ENCODE measurements around the gene KIF5A.
"Not testable (repeated sequence)": the region's sequence is repeated elsewhere in the genome, so short reads cannot be mapped to it uniquely, and the experiment has no call there.

Gene KIF5A

DNA sequence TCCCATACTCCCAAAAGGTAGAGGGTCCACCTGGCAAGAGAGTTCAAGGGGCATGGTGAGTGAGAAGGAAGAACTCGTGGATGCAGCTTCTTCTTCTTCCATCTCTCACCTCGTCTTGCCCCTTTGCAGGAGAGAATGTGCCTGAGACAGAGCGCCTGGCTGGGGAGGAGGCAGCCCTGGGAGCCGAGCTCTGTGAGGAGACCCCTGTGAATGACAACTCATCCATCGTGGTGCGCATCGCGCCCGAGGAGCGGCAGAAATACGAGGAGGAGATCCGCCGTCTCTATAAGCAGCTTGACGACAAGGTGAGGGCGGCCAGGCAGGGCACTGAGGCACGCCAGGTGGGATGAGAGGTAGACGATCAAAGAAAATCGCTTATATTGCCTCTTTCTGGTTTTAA, 20.0 kb downstream of the KIF5A start:
- Histone ChIP-seq H3K9ac (ENCODE audit: low read length) (no peak overlapping the region), H3K9me3 (ENCODE audit: control insufficient read depth, low read length) (no peaks in the 10 kb centered on the region), H3K4me1 (ENCODE audit: control insufficient read depth, insufficient read depth, low read length) (no peaks in the 10 kb centered on the region), H3K27me3 (replicated peaks; ENCODE audit: control insufficient read depth, insufficient read depth, low read length) (peaks cover 41% of the 10 kb centered on the region), H3K4me3 (ENCODE audit: low read length) (no peak overlapping the region), H3K36me3 (ENCODE audit: control insufficient read depth, insufficient read depth, low read length, severe bottlenecking) (no peaks in the 10 kb centered on the region)
- no peak for DNase-seq (ENCODE audit: low read depth)

DNA sequence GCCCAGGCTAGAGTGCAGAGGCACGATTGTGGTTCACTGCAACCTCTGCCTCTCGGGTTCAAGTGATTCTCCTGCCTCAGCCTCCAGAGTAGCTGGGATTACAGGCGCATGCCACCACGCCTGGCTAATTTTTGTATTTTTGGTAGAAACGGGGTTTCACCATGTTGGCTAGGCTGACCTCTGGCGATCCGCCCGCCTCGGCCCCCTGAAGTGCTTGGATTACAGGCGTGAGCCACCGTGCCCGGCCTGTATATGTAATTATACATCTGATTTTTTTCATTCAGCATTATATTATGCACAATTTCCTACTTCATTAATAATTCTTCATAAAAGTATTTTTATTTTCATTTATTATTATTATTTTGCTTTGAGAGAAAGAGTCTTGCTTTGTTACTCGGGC, 20.6 kb downstream of the KIF5A start:
- not testable (repeated sequence) for H3K9me3 ChIP-seq (ENCODE audit: control insufficient read depth, low read length); H3K4me1 ChIP-seq (ENCODE audit: control insufficient read depth, insufficient read depth, low read length); H3K9ac ChIP-seq (ENCODE audit: low read length); DNase-seq (ENCODE audit: low read depth); H3K4me3 ChIP-seq (ENCODE audit: low read length); H3K36me3 ChIP-seq (ENCODE audit: control insufficient read depth, insufficient read depth, low read length, severe bottlenecking)
- peaks cover 43% of the 10 kb centered on the region for H3K27me3 ChIP-seq (replicated peaks; ENCODE audit: control insufficient read depth, insufficient read depth, low read length)

DNA sequence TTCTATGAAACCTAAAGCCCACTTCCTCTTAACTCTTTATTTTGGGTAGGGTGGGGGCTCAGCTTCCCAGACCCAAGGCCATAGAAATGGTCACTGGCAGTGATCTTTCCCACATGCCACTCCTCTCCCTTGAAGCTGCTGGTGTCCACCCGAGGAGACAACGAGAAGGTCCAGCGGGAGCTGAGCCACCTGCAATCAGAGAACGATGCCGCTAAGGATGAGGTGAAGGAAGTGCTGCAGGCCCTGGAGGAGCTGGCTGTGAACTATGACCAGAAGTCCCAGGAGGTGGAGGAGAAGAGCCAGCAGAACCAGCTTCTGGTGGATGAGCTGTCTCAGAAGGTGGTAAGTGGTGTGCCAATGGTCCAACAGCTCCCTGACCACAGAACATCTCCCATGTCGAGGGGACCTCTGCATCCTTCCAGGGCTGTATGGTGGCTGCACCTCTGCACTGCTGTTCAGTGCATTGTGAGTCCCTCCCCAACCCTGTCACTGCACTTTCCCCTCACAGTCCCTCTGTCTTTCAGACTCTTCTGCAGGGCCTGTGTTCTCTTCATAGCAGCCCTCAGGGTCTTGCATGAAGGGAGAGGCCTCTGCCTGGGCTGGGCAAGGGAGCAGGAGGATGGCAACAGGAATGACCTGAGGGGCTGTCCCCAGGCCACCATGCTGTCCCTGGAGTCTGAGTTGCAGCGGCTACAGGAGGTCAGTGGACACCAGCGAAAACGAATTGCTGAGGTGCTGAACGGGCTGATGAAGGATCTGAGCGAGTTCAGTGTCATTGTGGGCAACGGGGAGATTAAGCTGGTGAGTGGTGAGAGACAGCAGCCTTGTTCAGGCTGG, 22.3 kb downstream of the KIF5A start:
- Histone ChIP-seq H3K36me3 (ENCODE audit: control insufficient read depth, insufficient read depth, low read length, severe bottlenecking) (no peaks in the 10 kb centered on the region), H3K4me1 (ENCODE audit: control insufficient read depth, insufficient read depth, low read length) (no peaks in the 10 kb centered on the region), H3K9ac (ENCODE audit: low read length) (no peak overlapping the region), H3K4me3 (ENCODE audit: low read length) (no peak overlapping the region), H3K27me3 (replicated peaks; ENCODE audit: control insufficient read depth, insufficient read depth, low read length) (peaks cover 54% of the 10 kb centered on the region), H3K9me3 (ENCODE audit: control insufficient read depth, low read length) (no peaks in the 10 kb centered on the region)
- DNase-seq (ENCODE audit: low read depth) = no peak

DNA sequence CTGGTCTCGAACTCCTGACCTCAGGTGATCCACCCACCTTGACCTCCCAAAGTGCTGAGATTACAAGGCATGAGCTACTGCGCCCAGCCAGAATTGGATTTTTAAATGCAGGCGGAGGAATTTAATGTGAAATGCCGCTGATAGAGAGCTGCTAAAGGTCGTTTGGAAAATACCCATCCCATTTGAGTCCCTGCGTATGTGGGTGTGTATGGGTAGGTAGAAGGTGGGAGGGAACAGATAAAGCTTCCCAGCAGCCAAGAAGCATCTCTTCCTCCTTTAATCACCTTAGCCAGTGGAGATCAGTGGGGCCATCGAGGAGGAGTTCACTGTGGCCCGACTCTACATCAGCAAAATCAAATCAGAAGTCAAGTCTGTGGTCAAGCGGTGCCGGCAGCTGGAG, 25.0 kb downstream of the KIF5A start:
- H3K9me3 ChIP-seq (ENCODE audit: control insufficient read depth, low read length) = no peaks in the 10 kb centered on the region
- H3K4me3 ChIP-seq (ENCODE audit: low read length) = no peak overlapping the region
- no peaks in the 10 kb centered on the region for H3K4me1 ChIP-seq (ENCODE audit: control insufficient read depth, insufficient read depth, low read length)
- no peak for DNase-seq (ENCODE audit: low read depth)
- H3K36me3 ChIP-seq (ENCODE audit: control insufficient read depth, insufficient read depth, low read length, severe bottlenecking) = no peaks in the 10 kb centered on the region
- peaks cover 49% of the 10 kb centered on the region for H3K27me3 ChIP-seq (replicated peaks; ENCODE audit: control insufficient read depth, insufficient read depth, low read length)
- H3K9ac ChIP-seq (ENCODE audit: low read length) = no peak overlapping the region

GRCh38 chr12:57575771-57576612, 26.1 kb downstream of the KIF5A start:
- no peak for DNase-seq (ENCODE audit: low read depth)
- Histone ChIP-seq H3K9ac (ENCODE audit: low read length) (no peak overlapping the region), H3K4me1 (ENCODE audit: control insufficient read depth, insufficient read depth, low read length) (no peaks in the 10 kb centered on the region), H3K4me3 (ENCODE audit: low read length) (no peak overlapping the region), H3K9me3 (ENCODE audit: control insufficient read depth, low read length) (no peaks in the 10 kb centered on the region), H3K27me3 (replicated peaks; ENCODE audit: control insufficient read depth, insufficient read depth, low read length) (peaks cover 53% of the 10 kb centered on the region), H3K36me3 (ENCODE audit: control insufficient read depth, insufficient read depth, low read length, severe bottlenecking) (no peaks in the 10 kb centered on the region)

DNA sequence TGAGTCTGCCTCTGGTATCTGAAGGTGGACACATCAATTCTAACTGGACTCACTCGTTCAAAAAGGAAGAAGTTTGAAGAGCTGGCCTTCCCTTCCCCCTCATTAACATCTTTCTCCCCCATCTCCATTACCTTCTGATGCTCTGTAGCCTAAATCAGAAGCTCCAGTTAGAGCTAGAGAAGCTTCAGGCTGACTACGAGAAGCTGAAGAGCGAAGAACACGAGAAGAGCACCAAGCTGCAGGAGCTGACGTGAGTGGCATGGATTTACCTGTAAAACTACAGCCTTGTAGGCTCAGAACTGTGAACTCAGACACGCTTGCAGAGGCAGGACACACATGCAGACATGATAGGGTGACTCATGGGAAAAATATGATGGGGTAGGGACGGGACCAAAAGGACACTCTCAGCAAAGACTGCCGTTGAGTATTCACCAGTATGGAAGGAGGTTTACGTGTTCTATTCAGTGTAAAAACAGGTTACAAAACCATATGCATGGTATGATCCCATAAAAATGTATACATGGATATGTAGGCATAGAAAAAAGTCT, 26.8 kb downstream of the KIF5A start:
- Histone ChIP-seq H3K9ac (ENCODE audit: low read length) (no peak overlapping the region), H3K36me3 (ENCODE audit: control insufficient read depth, insufficient read depth, low read length, severe bottlenecking) (no peaks in the 10 kb centered on the region), H3K4me3 (ENCODE audit: low read length) (no peak overlapping the region), H3K4me1 (ENCODE audit: control insufficient read depth, insufficient read depth, low read length) (no peaks in the 10 kb centered on the region), H3K27me3 (replicated peaks; ENCODE audit: control insufficient read depth, insufficient read depth, low read length) (peaks cover 46% of the 10 kb centered on the region), H3K9me3 (ENCODE audit: control insufficient read depth, low read length) (no peaks in the 10 kb centered on the region)
- no peak for DNase-seq (ENCODE audit: low read depth)

- no peak for DNase-seq (ENCODE audit: low read depth)
- Histone ChIP-seq H3K9ac (ENCODE audit: low read length) (no peak overlapping the region), H3K4me1 (ENCODE audit: control insufficient read depth, insufficient read depth, low read length) (no peaks in the 10 kb centered on the region), H3K36me3 (ENCODE audit: control insufficient read depth, insufficient read depth, low read length, severe bottlenecking) (no peaks in the 10 kb centered on the region), H3K27me3 (replicated peaks; ENCODE audit: control insufficient read depth, insufficient read depth, low read length) (peaks cover 49% of the 10 kb centered on the region), H3K4me3 (ENCODE audit: low read length) (no peak overlapping the region), H3K9me3 (ENCODE audit: control insufficient read depth, low read length) (no peaks in the 10 kb centered on the region)
These were observed 28.3 kb downstream of the KIF5A start for GRCh38 chr12:57577981-57578758.

GRCh38 chr12:57579011-57579410, 29.2 kb downstream of the KIF5A start:
- H3K36me3 ChIP-seq (ENCODE audit: control insufficient read depth, insufficient read depth, low read length, severe bottlenecking) = no peaks in the 10 kb centered on the region

DNA sequence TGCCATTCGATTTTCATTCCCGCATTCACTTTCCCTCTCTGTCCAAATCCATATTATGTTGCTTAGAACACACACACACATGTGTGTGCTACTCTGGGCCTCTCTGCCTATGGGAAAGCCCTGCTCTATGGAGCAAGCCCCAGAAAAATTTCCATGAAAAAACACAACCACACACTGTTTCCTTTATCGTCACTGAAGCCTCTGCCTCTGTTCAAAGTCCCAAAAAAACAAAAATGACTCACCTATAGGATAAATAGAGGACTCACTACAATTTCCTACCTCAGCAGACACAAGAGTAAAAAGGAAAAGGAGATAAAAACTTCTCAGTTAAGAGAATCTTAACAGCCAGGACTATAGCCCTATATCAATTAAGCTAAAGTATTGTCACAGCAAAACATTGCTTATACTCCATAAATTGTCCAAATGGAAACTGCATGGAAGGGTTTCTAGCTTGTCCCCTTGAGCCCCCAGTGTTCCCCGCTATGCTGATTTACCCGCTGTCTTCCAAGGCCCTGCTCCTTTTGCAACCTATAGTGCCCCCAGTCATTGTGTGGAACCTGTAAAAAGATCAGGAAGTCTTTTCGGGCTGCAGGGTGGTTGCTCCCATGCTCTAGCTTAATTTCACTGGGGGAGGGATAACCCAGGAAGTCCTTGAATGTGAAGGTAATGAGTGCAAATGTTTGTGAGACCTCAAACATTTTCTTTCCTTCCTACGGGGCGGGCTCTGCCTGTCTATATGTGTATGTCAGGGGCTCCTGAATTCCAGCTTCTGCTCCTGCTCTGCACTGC, 30.0 kb downstream of the KIF5A start:
- Histone ChIP-seq H3K9me3 (ENCODE audit: control insufficient read depth, low read length) (no peaks in the 10 kb centered on the region), H3K36me3 (ENCODE audit: control insufficient read depth, insufficient read depth, low read length, severe bottlenecking) (no peaks in the 10 kb centered on the region), H3K9ac (ENCODE audit: low read length) (no peak overlapping the region), H3K4me1 (ENCODE audit: control insufficient read depth, insufficient read depth, low read length) (no peaks in the 10 kb centered on the region), H3K4me3 (ENCODE audit: low read length) (no peak overlapping the region), H3K27me3 (replicated peaks; ENCODE audit: control insufficient read depth, insufficient read depth, low read length) (peaks cover 63% of the 10 kb centered on the region)
- DNase-seq (ENCODE audit: low read depth) = no peak

More at GRCh38 chr12:57579011-57579410, 29.2 kb downstream of the KIF5A start:
- no peak overlapping the region for H3K4me3 ChIP-seq (ENCODE audit: low read length)
- no peaks in the 10 kb centered on the region for H3K9me3 ChIP-seq (ENCODE audit: control insufficient read depth, low read length)
- peaks cover 56% of the 10 kb centered on the region for H3K27me3 ChIP-seq (replicated peaks; ENCODE audit: control insufficient read depth, insufficient read depth, low read length)
- DNase-seq (ENCODE audit: low read depth) = no peak
- H3K9ac ChIP-seq (ENCODE audit: low read length) = no peak overlapping the region
- H3K4me1 ChIP-seq (ENCODE audit: control insufficient read depth, insufficient read depth, low read length) = no peaks in the 10 kb centered on the region

- Histone ChIP-seq H3K27me3 (replicated peaks; ENCODE audit: control insufficient read depth, insufficient read depth, low read length) (peaks cover 66% of the 10 kb centered on the region), H3K9ac (ENCODE audit: low read length) (no peak overlapping the region), H3K9me3 (ENCODE audit: control insufficient read depth, low read length) (no peaks in the 10 kb centered on the region), H3K4me3 (ENCODE audit: low read length) (no peak overlapping the region), H3K4me1 (ENCODE audit: control insufficient read depth, insufficient read depth, low read length) (no peaks in the 10 kb centered on the region), H3K36me3 (ENCODE audit: control insufficient read depth, insufficient read depth, low read length, severe bottlenecking) (no peaks in the 10 kb centered on the region)
- DNase-seq (ENCODE audit: low read depth) = no peak
These were observed 30.6 kb downstream of the KIF5A start for GRCh38 chr12:57580466-57580795.
